CD4-positive, alpha-beta T cell (primary cell): ENCODE results near the gene ARHGEF2. TPM values are rescaled to one million over a fixed set of nuclear protein-coding genes. Genes with fewer than 3 reads are reported as not detected.

Experiments
- ATAC-seq: fragments of 200-7000 bp; cut with Tn5 transposase; one replicate; pipeline ENCODE4 v1.10.0; 2022; ENCODE audit warnings: mild to moderate bottlenecking; ENCODE audit not compliant: poor library complexity
- CTCF ChIA-PET: fragments of 350-600 bp; sonication (Branson Sonifier 250); formaldehyde crosslinking; loops from one replicate; lab custom pipeline; 2021; ENCODE audit warnings: antibody characterized with exemption, inconsistent platforms; lab: Charles Lee
- POLR2A ChIA-PET: fragments of 350-600 bp; sonication (Branson Sonifier 250); formaldehyde crosslinking; loops from one replicate; lab custom pipeline; 2021; ENCODE audit warnings: antibody characterized with exemption, inconsistent platforms; lab: Charles Lee
- DNase-seq, 14 experiments: peaks; one replicate each; pipeline ENCODE4 v3.0.0-alpha.2; 2013 to 2020; ENCODE audit warnings: mixed read lengths in 2 of 14
- H3K27ac ChIP-seq, 2 donors: one replicate each; pipeline versions ENCODE4 v1.5.1 to v1.7.0; 2013; ENCODE audit warnings: low read length in 2 of 2, low read depth in 1 of 2, mild to moderate bottlenecking in 1 of 2
- H3K27me3 ChIP-seq, 2 experiments: 1 replicate in 1 of 2; 2 replicates in 1 of 2; pipeline versions ENCODE4 v1.6.1 to v1.7.0; 2013; ENCODE audit warnings: low read length in 2 of 2, control low read depth in 1 of 2, mild to moderate bottlenecking in 1 of 2, moderate library complexity in 1 of 2; ENCODE audit not compliant: insufficient read depth in 2 of 2, control insufficient read depth in 1 of 2
- H3K36me3 ChIP-seq: one replicate; pipeline ENCODE4 v1.6.1; 2013; ENCODE audit warnings: low read length, control low read depth; ENCODE audit not compliant: insufficient read depth
- H3K4me1 ChIP-seq: one replicate; pipeline ENCODE4 v1.6.1; 2013; ENCODE audit warnings: low read length, control low read depth; ENCODE audit not compliant: insufficient read depth
- H3K4me3 ChIP-seq: one replicate; pipeline ENCODE4 v1.5.1; 2013; ENCODE audit warnings: mild to moderate bottlenecking, low read length, moderate library complexity
- H3K9me3 ChIP-seq, 2 experiments: 1 replicate in 1 of 2; 2 replicates in 1 of 2; pipeline versions ENCODE4 v1.6.1 to v1.7.0; 2013; ENCODE audit warnings: low read length in 2 of 2, mild to moderate bottlenecking in 2 of 2, control low read depth in 1 of 2, moderate library complexity in 1 of 2; ENCODE audit not compliant: control insufficient read depth in 1 of 2, insufficient read depth in 1 of 2
- H3K27ac Mint-ChIP-seq: one replicate; pipeline ENCODE4 v1.8.0; 2020; ENCODE audit warnings: mixed read lengths
- H3K27me3 Mint-ChIP-seq: one replicate; pipeline ENCODE4 v1.8.0; 2021; ENCODE audit warnings: mixed read lengths
- H3K36me3 Mint-ChIP-seq: one replicate; pipeline ENCODE4 v1.8.0; 2021; ENCODE audit warnings: low read depth, mixed read lengths
- H3K4me1 Mint-ChIP-seq: one replicate; pipeline ENCODE4 v1.8.0; 2021; ENCODE audit warnings: low read depth, mixed read lengths
- H3K4me3 Mint-ChIP-seq: one replicate; pipeline ENCODE4 v1.8.0; 2020; ENCODE audit warnings: mild to moderate bottlenecking, mixed read lengths
- H3K9me3 Mint-ChIP-seq: one replicate; pipeline ENCODE4 v1.8.0; 2020; ENCODE audit warnings: mixed read lengths
- intact Hi-C, 2 experiments: fragments of 100-400 bp; cut with DNase I in 1 of 2; cut with micrococcal nuclease in 1 of 2; formaldehyde crosslinking; loops; one replicate each; pipeline versions ENCODE4 v1.15.1 to v1.9.0; 2023 to 2025; cut with DNase I, micrococcal nuclease
- total RNA-seq, 174 experiments: library from RNA in 2 of 174; stranded (reverse) in 2 of 174; gene quantifications; one replicate each; pipeline ENCODE4 v1.2.3 and lab custom pipeline; 2021 to 2026
- TF ChIP-seq, protein P1 (sequence below): fragments of 200-600 bp; IDR thresholded peaks from one replicate; pipeline ENCODE4 v1.8.0; 2022; ENCODE audit warnings: antibody characterized with exemption, mild to moderate bottlenecking

Gene ARHGEF2
- total RNA-seq, 2 experiments from 2014 or later = 54.8 to 62.4 TPM

- no peaks in the 10 kb centered on the region for H3K9me3 Mint-ChIP-seq
- TF ChIP-seq, protein P1, sequence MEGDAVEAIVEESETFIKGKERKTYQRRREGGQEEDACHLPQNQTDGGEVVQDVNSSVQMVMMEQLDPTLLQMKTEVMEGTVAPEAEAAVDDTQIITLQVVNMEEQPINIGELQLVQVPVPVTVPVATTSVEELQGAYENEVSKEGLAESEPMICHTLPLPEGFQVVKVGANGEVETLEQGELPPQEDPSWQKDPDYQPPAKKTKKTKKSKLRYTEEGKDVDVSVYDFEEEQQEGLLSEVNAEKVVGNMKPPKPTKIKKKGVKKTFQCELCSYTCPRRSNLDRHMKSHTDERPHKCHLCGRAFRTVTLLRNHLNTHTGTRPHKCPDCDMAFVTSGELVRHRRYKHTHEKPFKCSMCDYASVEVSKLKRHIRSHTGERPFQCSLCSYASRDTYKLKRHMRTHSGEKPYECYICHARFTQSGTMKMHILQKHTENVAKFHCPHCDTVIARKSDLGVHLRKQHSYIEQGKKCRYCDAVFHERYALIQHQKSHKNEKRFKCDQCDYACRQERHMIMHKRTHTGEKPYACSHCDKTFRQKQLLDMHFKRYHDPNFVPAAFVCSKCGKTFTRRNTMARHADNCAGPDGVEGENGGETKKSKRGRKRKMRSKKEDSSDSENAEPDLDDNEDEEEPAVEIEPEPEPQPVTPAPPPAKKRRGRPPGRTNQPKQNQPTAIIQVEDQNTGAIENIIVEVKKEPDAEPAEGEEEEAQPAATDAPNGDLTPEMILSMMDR = no peak
- H3K4me3 Mint-ChIP-seq = no peak overlapping the region
- CTCF ChIA-PET = no interaction called here
- intact Hi-C loops = loop anchor here in 1 of 2 experiments (10.0 kb wide), 1 partner anchor 64 kb away; the partner anchor contains the start of genes GON4L and SYT11
- no peaks in the 10 kb centered on the region for H3K27me3 Mint-ChIP-seq
- Histone ChIP-seq H3K27ac (no peak overlapping the region), H3K9me3 (no peaks in the 10 kb centered on the region), H3K4me3 (no peak overlapping the region), H3K4me1 (no peaks in the 10 kb centered on the region), H3K27me3 (no peaks in the 10 kb centered on the region), H3K36me3 (peaks cover 96% of the 10 kb centered on the region)
- H3K4me1 Mint-ChIP-seq = no peaks in the 10 kb centered on the region
- POLR2A ChIA-PET = interaction anchor here (0.7 to 0.8 kb wide), 2 partner anchors 62 to 664 kb away, joined by 3 read pairs; partner anchors contain the start of gene GON4L
- peaks cover 88% of the 10 kb centered on the region for H3K36me3 Mint-ChIP-seq
- ATAC-seq (no peak), DNase-seq (no peak)
- H3K27ac Mint-ChIP-seq = no peak overlapping the region
Measured at GRCh38 chr1:155918660-155919059, 59.7 kb downstream of the ARHGEF2 start.

- ChIA-PET CTCF (interaction anchor here (1.1 kb wide), 1 partner anchor 10 kb away, joined by 3 read pairs; no protein-coding TSS in a partner anchor), POLR2A (interaction anchor here (2.4 kb wide), 1 partner anchor 20 kb away, joined by 8 read pairs; the partner anchor contains the start of gene KHDC4)
- no peak overlapping the region for H3K27ac Mint-ChIP-seq
- peaks cover 70% of the 10 kb centered on the region for H3K36me3 ChIP-seq
- H3K4me3 Mint-ChIP-seq = peak overlapping the region; percentile 2
- H3K27me3 ChIP-seq = no peaks in the 10 kb centered on the region
- no peaks in the 10 kb centered on the region for H3K27me3 Mint-ChIP-seq
- TF ChIP-seq, protein P1 = no peak
- H3K4me1 ChIP-seq = peaks cover 22% of the 10 kb centered on the region
- H3K9me3 ChIP-seq = no peaks in the 10 kb centered on the region
- peaks cover 87% of the 10 kb centered on the region for H3K36me3 Mint-ChIP-seq
- ATAC-seq (no peak), DNase-seq (no peak)
- H3K4me3 ChIP-seq = no peak overlapping the region
- no peaks in the 10 kb centered on the region for H3K9me3 Mint-ChIP-seq
- intact Hi-C loops = loop anchor here (5.0 to 10.0 kb wide), 2 partner anchors 59 to 143 kb away; partner anchors contain the start of genes GON4L (in 1 of the 2) and SYT11 (in 1 of the 2)
- H3K27ac ChIP-seq = no peak overlapping the region
- H3K4me1 Mint-ChIP-seq = peaks cover 24% of the 10 kb centered on the region
Measured at GRCh38 chr1:155913969-155914757, 64.2 kb downstream of the ARHGEF2 start.

DNA sequence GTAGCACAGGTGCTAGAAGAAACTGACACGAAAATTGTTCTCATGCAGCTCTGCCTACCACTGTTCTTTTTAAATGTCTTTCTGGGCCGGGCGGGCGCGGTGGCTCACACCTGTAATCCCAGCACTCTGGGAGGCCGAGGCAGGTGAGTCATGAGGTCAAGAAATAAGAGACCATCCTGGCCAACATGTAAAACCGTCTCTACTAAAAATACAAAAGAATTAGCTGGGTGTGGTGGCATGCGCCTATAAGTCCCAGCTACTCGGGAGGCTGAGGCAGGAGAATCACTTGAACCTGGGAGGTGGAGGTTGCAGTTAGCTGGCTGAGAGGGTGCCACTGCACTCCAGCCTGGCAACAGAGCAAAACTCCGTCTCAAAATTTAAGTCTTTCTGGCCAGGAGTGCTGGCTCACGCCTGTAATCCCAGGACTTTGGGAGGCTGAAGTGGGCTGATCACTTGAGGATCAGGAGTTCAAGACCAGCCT lies 66.3 kb downstream of the ARHGEF2 start:
- peak overlapping the region; percentile 90 for H3K27ac Mint-ChIP-seq
- TF ChIP-seq, protein P1 = no peak
- peak overlapping the region; percentile 100 for H3K4me3 Mint-ChIP-seq
- peaks cover 81% of the 10 kb centered on the region for H3K36me3 Mint-ChIP-seq
- intact Hi-C loops = loop anchor here (5.0 to 10.0 kb wide), 2 partner anchors 57 to 145 kb away; partner anchors contain the start of genes GON4L (in 1 of the 2) and SYT11 (in 1 of the 2)
- POLR2A ChIA-PET = interaction anchor here (2.4 kb wide), 1 partner anchor 22 kb away, joined by 8 read pairs; the partner anchor contains the start of gene KHDC4
- Histone ChIP-seq H3K27me3 (no peaks in the 10 kb centered on the region), H3K27ac (peak overlapping the region; percentile 57 to 60), H3K36me3 (peaks cover 61% of the 10 kb centered on the region), H3K9me3 (no peaks in the 10 kb centered on the region), H3K4me1 (peaks cover 25% of the 10 kb centered on the region), H3K4me3 (no peak overlapping the region)
- CTCF ChIA-PET = no interaction called here
- DNase-seq = no peak
- no peak for ATAC-seq
- H3K27me3 Mint-ChIP-seq = no peaks in the 10 kb centered on the region
- H3K9me3 Mint-ChIP-seq = no peaks in the 10 kb centered on the region
- H3K4me1 Mint-ChIP-seq = peaks cover 28% of the 10 kb centered on the region
